Measurements from ENCODE around the gene GCK. TPM values are rescaled to one million over a fixed set of nuclear protein-coding genes. Genes with fewer than 3 reads are reported as not detected.
A peak's percentile ranks its signal among the peaks of the same experiment; 100 is the strongest.

GCK gene
- total and polyA plus RNA-seq, 2 of the 13 experiments (the other 11 are each of a cell fraction or from before 2014, with no cell fraction given): not detected

- TF ChIP-seq ZNF280D (CRISPR knock-in tag; IDR thresholded peaks at IDR 0.05) (no peak), SMAD9 (CRISPR knock-in tag; IDR thresholded peaks at IDR 0.05) (no peak), ZNF318 (CRISPR knock-in tag; IDR thresholded peaks at IDR 0.05) (0 out of 2 replicates have a peak, but pooled peaks have one; percentile 67), ZNF460 (CRISPR knock-in tag; IDR thresholded peaks at IDR 0.05; ENCODE audit: borderline replicate concordance) (no peak), LRRFIP1 (CRISPR knock-in tag; conservative IDR thresholded peaks at IDR 0.05) (no peak), IRX3 (CRISPR knock-in tag; IDR thresholded peaks at IDR 0.05; ENCODE audit: borderline replicate concordance, low read depth) (0 out of 2 replicates have a peak, but pooled peaks have one; percentile 60), TRAFD1 (CRISPR knock-in tag; IDR thresholded peaks at IDR 0.05; ENCODE audit: borderline replicate concordance) (no peak), ZNF414 (CRISPR knock-in tag; IDR thresholded peaks at IDR 0.05) (no peak), MEIS1 (CRISPR knock-in tag; IDR thresholded peaks at IDR 0.05; ENCODE audit: borderline replicate concordance) (peak; percentile 76), KDM5A (IDR thresholded peaks at IDR 0.05; ENCODE audit: borderline replicate concordance, low read length) (no peak)
Observed at GRCh38 chr7:44123190-44124003, 65.8 kb downstream of the GCK start, which contains the start of gene POLD2 (continued).

Data from HepG2 (cell line).